IMR-90 (cell line): ENCODE data around the gene POLR1D. TPM values are rescaled to one million over a fixed set of nuclear protein-coding genes. Genes with fewer than 3 reads are reported as not detected.

Source experiments
- ATAC-seq: fragments of 200-7000 bp; cut with Tn5 transposase; 2 replicates; pipeline ENCODE4 v1.9.1; 2020; ENCODE audit warnings: low read depth, mild to moderate bottlenecking, moderate library complexity
- BruUV-seq: library from RNA; stranded (reverse); fragments of 400-500 nt; replicated peaks from 2 replicates; lab custom pipeline; 2021; lab: Mats Ljungman, UMichigan
- CTCF ChIA-PET: fragments of 300-600 bp; formaldehyde crosslinking; extraction: SDS; loops from one replicate; lab custom pipeline; 2021; ENCODE audit warnings: antibody characterized with exemption; lab: Yijun Ruan, JAX
- POLR2A ChIA-PET: fragments of 300-600 bp; sonication (Branson Sonifier 250); formaldehyde crosslinking; loops from one replicate; lab custom pipeline; 2022; ENCODE audit warnings: antibody characterized with exemption; ENCODE audit not compliant: unreplicated experiment; lab: Charles Lee
- DNase-seq: peaks from one replicate; pipeline ENCODE4 v3.0.0; 2013
- H2AFZ ChIP-seq: replicated peaks from 2 replicates; pipeline ENCODE3; 2013; ENCODE audit warnings: low read length, mild to moderate bottlenecking; ENCODE audit not compliant: poor library complexity
- H2AK5ac ChIP-seq: 2 replicates; pipeline ENCODE4 v1.6.1; 2013; ENCODE audit warnings: low read depth, low read length, inconsistent platforms
- H2AK9ac ChIP-seq: replicated peaks from 2 replicates; pipeline ENCODE3; 2013; ENCODE audit warnings: mild to moderate bottlenecking, low read depth, low read length, moderate library complexity; ENCODE audit not compliant: poor library complexity
- H2BK120ac ChIP-seq: 2 replicates; pipeline ENCODE4 v1.6.1; 2013; ENCODE audit warnings: low read depth, low read length, inconsistent platforms
- H2BK15ac ChIP-seq: 3 replicates; pipeline ENCODE4 v1.6.1; 2013; ENCODE audit warnings: low read depth, low read length, inconsistent platforms
- H2BK20ac ChIP-seq: 2 replicates; pipeline ENCODE4 v1.6.1; 2013; ENCODE audit warnings: low read depth, mild to moderate bottlenecking, inconsistent platforms, low read length, moderate library complexity
- H2BK5ac ChIP-seq: 2 replicates; pipeline ENCODE4 v1.6.1; 2013; ENCODE audit warnings: mild to moderate bottlenecking, low read depth, low read length, inconsistent platforms; ENCODE audit not compliant: poor library complexity, severe bottlenecking
- H3K14ac ChIP-seq: replicated peaks from 2 replicates; pipeline ENCODE4 v1.6.1; 2013; ENCODE audit warnings: low read depth, low read length, inconsistent platforms
- H3K18ac ChIP-seq: 2 replicates; pipeline ENCODE4 v1.6.1; 2013; ENCODE audit warnings: low read depth, low read length, control low read depth
- H3K23ac ChIP-seq: 2 replicates; pipeline ENCODE4 v1.6.1; 2013; ENCODE audit warnings: low read depth, low read length, inconsistent platforms
- H3K27ac ChIP-seq: 2 replicates; pipeline ENCODE4 v1.5.1; 2013; ENCODE audit warnings: mild to moderate bottlenecking, control low read depth, low read length; ENCODE audit not compliant: insufficient read depth
- H3K27me3 ChIP-seq: 2 replicates; pipeline ENCODE4 v1.6.1; 2013; ENCODE audit warnings: low read length; ENCODE audit not compliant: control insufficient read depth, insufficient read depth
- H3K36me3 ChIP-seq: 2 replicates; pipeline ENCODE4 v1.6.1; 2013; ENCODE audit warnings: low read length, mixed read lengths; ENCODE audit not compliant: control insufficient read depth, insufficient read depth
- H3K4ac ChIP-seq: 2 replicates; pipeline ENCODE4 v1.6.1; 2013; ENCODE audit warnings: low read depth, low read length, inconsistent platforms
- H3K4me1 ChIP-seq: 2 replicates; pipeline ENCODE4 v1.6.1; 2013; ENCODE audit warnings: low read length, mixed read lengths; ENCODE audit not compliant: control insufficient read depth, insufficient read depth
- H3K4me2 ChIP-seq: 2 replicates; pipeline ENCODE4 v1.6.1; 2013; ENCODE audit warnings: low read depth, mild to moderate bottlenecking, control low read depth, low read length, moderate library complexity
- H3K4me3 ChIP-seq: 2 replicates; pipeline ENCODE4 v1.5.1; 2013; ENCODE audit warnings: low read depth, mild to moderate bottlenecking, control low read depth, low read length, moderate library complexity; ENCODE audit not compliant: insufficient read depth
- H3K56ac ChIP-seq: 2 replicates; pipeline ENCODE4 v1.6.1; 2013; ENCODE audit warnings: low read length, inconsistent platforms; ENCODE audit not compliant: insufficient read depth; ENCODE audit errors: extremely low read depth
- H3K79me1 ChIP-seq, 2 experiments: 2 replicates each; pipeline ENCODE4 v1.6.1; 2013; ENCODE audit warnings: low read length in 2 of 2, inconsistent platforms in 1 of 2, low read depth in 1 of 2
- H3K9ac ChIP-seq: 2 replicates; pipeline ENCODE4 v1.6.1; 2013; ENCODE audit warnings: low read depth, low read length, control low read depth
- H3K9me1 ChIP-seq: 2 replicates; pipeline ENCODE4 v1.6.1; 2013; ENCODE audit warnings: low read length, inconsistent platforms; ENCODE audit not compliant: insufficient read depth
- H3K9me3 ChIP-seq: 2 replicates; pipeline ENCODE4 v1.6.1; 2013; ENCODE audit warnings: low read length; ENCODE audit not compliant: control insufficient read depth, insufficient read depth
- H4K20me1 ChIP-seq: 2 replicates; pipeline ENCODE4 v1.6.1; 2013; ENCODE audit warnings: low read length, inconsistent platforms; ENCODE audit not compliant: insufficient read depth
- H4K5ac ChIP-seq: 2 replicates; pipeline ENCODE4 v1.6.1; 2013; ENCODE audit warnings: mild to moderate bottlenecking, low read depth, low read length, control low read depth
- H4K8ac ChIP-seq, 2 experiments: 2 replicates each; pipeline ENCODE4 v1.6.1; 2013; ENCODE audit warnings: low read depth in 2 of 2, low read length in 2 of 2, control low read depth in 1 of 2, inconsistent platforms in 1 of 2
- H4K91ac ChIP-seq: 2 replicates; pipeline ENCODE4 v1.6.1; 2013; ENCODE audit warnings: low read depth, low read length, inconsistent platforms; ENCODE audit not compliant: insufficient read depth
- BHLHE40 ChIP-seq: fragments of 150-350 bp; IDR thresholded peaks from 2 replicates; pipeline ENCODE4 v1.6.1; 2016; ENCODE audit warnings: mild to moderate bottlenecking, low read depth, low read length
- CEBPB ChIP-seq: IDR thresholded peaks from 2 replicates; pipeline ENCODE4 v1.6.1; 2012; ENCODE audit warnings: low read depth, low read length, improper control_type of control experiment
- CHD1 ChIP-seq: IDR thresholded peaks from 2 replicates; pipeline ENCODE4 v1.6.1; 2012; ENCODE audit warnings: low read depth, low read length, improper control_type of control experiment
- FOS ChIP-seq: fragments of 150-350 bp; IDR thresholded peaks from 2 replicates; pipeline ENCODE4 v1.6.1; 2016; ENCODE audit warnings: low read depth, low read length
- MAFK ChIP-seq: IDR thresholded peaks from 2 replicates; pipeline ENCODE4 v1.6.1; 2012; ENCODE audit warnings: low read depth, low read length, improper control_type of control experiment
- MAZ ChIP-seq: IDR thresholded peaks from 2 replicates; pipeline ENCODE4 v1.6.1; 2012; ENCODE audit warnings: low read depth, mild to moderate bottlenecking, low read length, improper control_type of control experiment, moderate library complexity, borderline replicate concordance
- MXI1 ChIP-seq: IDR thresholded peaks from 2 replicates; pipeline ENCODE4 v1.6.1; 2012; ENCODE audit warnings: low read depth, mild to moderate bottlenecking, low read length, moderate library complexity, borderline replicate concordance
- NFE2L2 ChIP-seq: fragments of 150-350 bp; IDR thresholded peaks from 2 replicates; pipeline ENCODE4 v1.6.1; 2016; ENCODE audit warnings: low read depth, mild to moderate bottlenecking, low read length
- POLR2A ChIP-seq: IDR thresholded peaks from 2 replicates; pipeline ENCODE4 v1.6.1; 2012; ENCODE audit warnings: mild to moderate bottlenecking, low read depth, low read length
- RAD21 ChIP-seq: IDR thresholded peaks from 2 replicates; pipeline ENCODE4 v1.6.1; 2012; ENCODE audit warnings: low read length, improper control_type of control experiment
- RFX5 ChIP-seq: IDR thresholded peaks from 2 replicates; pipeline ENCODE4 v1.8.0; 2012; ENCODE audit warnings: low read depth, mild to moderate bottlenecking, low read length, moderate library complexity
- SMC3 ChIP-seq: fragments of 150-350 bp; IDR thresholded peaks from 2 replicates; pipeline ENCODE4 v1.6.1; 2016; ENCODE audit warnings: low read depth, mild to moderate bottlenecking, antibody characterized with exemption, low read length, moderate library complexity
- WGBS, 2 experiments: methylation state at CpG; one replicate each; pipeline versions ENCODE4 v1.1.5 to v1.1.7; 2013; ENCODE audit warnings: missing lambda C conversion rate in 2 of 2; ENCODE audit not compliant: insufficient read length in 1 of 2; ENCODE audit errors: extremely low coverage in 2 of 2; 5-methylcytosine and 5-hydroxymethylcytosine counted together
- dilution Hi-C: fragments of 300-500 bp; cut with HindIII; formaldehyde crosslinking; loops from one replicate; pipeline ENCODE4 v1.14.3; 2018; ENCODE audit warnings: low sequenced_read_pairs; ENCODE audit not compliant: unreplicated experiment
- in situ Hi-C: fragments of 300-500 bp; cut with MboI; formaldehyde crosslinking; loops from 3 replicates; pipeline ENCODE4 v1.14.3; 2019; ENCODE audit warnings: low sequenced_read_pairs, inconsistent platforms, mixed read lengths
- intact Hi-C: fragments of 100-400 bp; cut with micrococcal nuclease; formaldehyde crosslinking; loops from 2 replicates; pipeline ENCODE4 v1.10.0; 2022
- polyA plus RNA-seq, 3 experiments: library from polyadenylated mRNA; depleted of rRNA; stranded (reverse); fragments of >200 nt; gene quantifications; 2 replicates each; pipeline ENCODE4 v1.2.3, GENCODE V29; 2012; ENCODE audit warnings: low replicate concordance in 1 of 3
- total RNA-seq: library from RNA; depleted of rRNA; stranded (reverse); fragments of >200 nt; gene quantifications from 2 replicates; pipeline ENCODE4 v1.2.3, GENCODE V29; 2012
- TF ChIP-seq, protein P1 (sequence below): fragments of 150-350 bp; IDR thresholded peaks from 2 replicates; pipeline ENCODE4 v1.6.1; 2017; ENCODE audit warnings: mild to moderate bottlenecking, antibody characterized with exemption, low read length, low read depth
- TF ChIP-seq, protein P2 (sequence below): conservative IDR thresholded peaks from 2 replicates; pipeline ENCODE4 v1.5.1; 2012; ENCODE audit warnings: mild to moderate bottlenecking, low read depth, low read length, improper control_type of control experiment
- TF ChIP-seq, protein P3 (sequence below): fragments of 150-350 bp; IDR thresholded peaks from 2 replicates; pipeline ENCODE4 v1.6.1; 2016; ENCODE audit warnings: low read depth, mild to moderate bottlenecking, low read length, moderate library complexity, borderline replicate concordance

Gene POLR1D
- total and polyA plus RNA-seq, 2 of the 4 experiments (the other 2 are of a cell fraction), result 65.4 to 110 TPM

DNA sequence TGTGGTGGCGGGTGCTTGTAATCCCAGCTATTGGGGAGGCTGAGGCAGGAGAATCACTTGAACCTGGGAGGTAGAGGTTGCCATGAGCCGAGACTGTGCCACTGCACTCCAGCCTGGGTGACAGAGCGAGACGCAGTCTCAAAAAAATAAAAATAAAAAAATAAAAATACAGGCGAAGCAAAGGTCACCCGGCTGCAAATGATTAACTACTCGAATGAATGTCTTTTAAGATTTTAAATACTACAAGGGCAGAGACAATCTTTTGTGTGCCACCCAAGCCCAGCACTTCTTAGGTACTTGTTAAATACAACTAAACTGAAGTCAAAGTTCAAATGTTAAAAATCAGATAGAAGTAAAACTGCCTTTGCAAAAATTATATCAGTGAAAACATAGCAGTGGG is 8.1 kb upstream of the POLR1D start:
- Histone ChIP-seq H3K18ac (no peak overlapping the region), H3K14ac (no peak overlapping the region), H3K4me1 (no peaks in the 10 kb centered on the region), H3K9ac (no peak overlapping the region), H3K27me3 (no peaks in the 10 kb centered on the region), H4K5ac (no peak overlapping the region), H4K8ac (no peak overlapping the region), H3K56ac (no peak overlapping the region), H3K79me1 (peaks cover 22 to 38% of the 10 kb centered on the region in 2 experiments), H2BK120ac (no peak overlapping the region), H4K20me1 (no peaks in the 10 kb centered on the region; the same call in 1 of the 2 replicates), H2AK5ac (no peak overlapping the region), H3K4me3 (no peak overlapping the region), H3K23ac (no peak overlapping the region), H2BK5ac (no peak overlapping the region), H2AFZ (no peak overlapping the region), H3K27ac (no peak overlapping the region), H4K91ac (no peak overlapping the region), H3K4ac (no peak overlapping the region), H3K9me3 (peaks cover 2% of the 10 kb centered on the region; the same call in 1 of the 2 replicates), H2AK9ac (no peak overlapping the region), H3K9me1 (peaks cover 4% of the 10 kb centered on the region), H3K4me2 (no peak overlapping the region), H2BK15ac (no peak overlapping the region), H3K36me3 (no peaks in the 10 kb centered on the region), H2BK20ac (no peak overlapping the region)
- intact Hi-C loops (no loop called here), in situ Hi-C loops (loop anchor here (25.0 kb wide), 1 partner anchor 626 kb away; no protein-coding TSS in a partner anchor), dilution Hi-C loops (no loop called here)
- POLR2A ChIA-PET, result no interaction called here
- WGBS, 2 experiments, result no CpG with 5 or more reads among the region's 7 CpGs
- CTCF ChIA-PET, result no interaction called here
- BruUV-seq, result no TSS peak
- TF ChIP-seq SMC3 (no peak), RFX5 (no peak), CHD1 (no peak), FOS (no peak), CEBPB (no peak), POLR2A (no peak), NFE2L2 (no peak), MXI1 (no peak), MAZ (no peak), RAD21 (no peak), MAFK (no peak), BHLHE40 (no peak)
- TF ChIP-seq, protein P1, sequence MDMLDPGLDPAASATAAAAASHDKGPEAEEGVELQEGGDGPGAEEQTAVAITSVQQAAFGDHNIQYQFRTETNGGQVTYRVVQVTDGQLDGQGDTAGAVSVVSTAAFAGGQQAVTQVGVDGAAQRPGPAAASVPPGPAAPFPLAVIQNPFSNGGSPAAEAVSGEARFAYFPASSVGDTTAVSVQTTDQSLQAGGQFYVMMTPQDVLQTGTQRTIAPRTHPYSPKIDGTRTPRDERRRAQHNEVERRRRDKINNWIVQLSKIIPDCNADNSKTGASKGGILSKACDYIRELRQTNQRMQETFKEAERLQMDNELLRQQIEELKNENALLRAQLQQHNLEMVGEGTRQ, result no peak
- TF ChIP-seq, protein P2, sequence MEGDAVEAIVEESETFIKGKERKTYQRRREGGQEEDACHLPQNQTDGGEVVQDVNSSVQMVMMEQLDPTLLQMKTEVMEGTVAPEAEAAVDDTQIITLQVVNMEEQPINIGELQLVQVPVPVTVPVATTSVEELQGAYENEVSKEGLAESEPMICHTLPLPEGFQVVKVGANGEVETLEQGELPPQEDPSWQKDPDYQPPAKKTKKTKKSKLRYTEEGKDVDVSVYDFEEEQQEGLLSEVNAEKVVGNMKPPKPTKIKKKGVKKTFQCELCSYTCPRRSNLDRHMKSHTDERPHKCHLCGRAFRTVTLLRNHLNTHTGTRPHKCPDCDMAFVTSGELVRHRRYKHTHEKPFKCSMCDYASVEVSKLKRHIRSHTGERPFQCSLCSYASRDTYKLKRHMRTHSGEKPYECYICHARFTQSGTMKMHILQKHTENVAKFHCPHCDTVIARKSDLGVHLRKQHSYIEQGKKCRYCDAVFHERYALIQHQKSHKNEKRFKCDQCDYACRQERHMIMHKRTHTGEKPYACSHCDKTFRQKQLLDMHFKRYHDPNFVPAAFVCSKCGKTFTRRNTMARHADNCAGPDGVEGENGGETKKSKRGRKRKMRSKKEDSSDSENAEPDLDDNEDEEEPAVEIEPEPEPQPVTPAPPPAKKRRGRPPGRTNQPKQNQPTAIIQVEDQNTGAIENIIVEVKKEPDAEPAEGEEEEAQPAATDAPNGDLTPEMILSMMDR, result no peak
- TF ChIP-seq, protein P3, sequence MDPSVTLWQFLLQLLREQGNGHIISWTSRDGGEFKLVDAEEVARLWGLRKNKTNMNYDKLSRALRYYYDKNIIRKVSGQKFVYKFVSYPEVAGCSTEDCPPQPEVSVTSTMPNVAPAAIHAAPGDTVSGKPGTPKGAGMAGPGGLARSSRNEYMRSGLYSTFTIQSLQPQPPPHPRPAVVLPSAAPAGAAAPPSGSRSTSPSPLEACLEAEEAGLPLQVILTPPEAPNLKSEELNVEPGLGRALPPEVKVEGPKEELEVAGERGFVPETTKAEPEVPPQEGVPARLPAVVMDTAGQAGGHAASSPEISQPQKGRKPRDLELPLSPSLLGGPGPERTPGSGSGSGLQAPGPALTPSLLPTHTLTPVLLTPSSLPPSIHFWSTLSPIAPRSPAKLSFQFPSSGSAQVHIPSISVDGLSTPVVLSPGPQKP, result no peak
- DNase-seq (no peak), ATAC-seq (no peak)
